Eye (tissue), 1 donor: ENCODE results near the gene SOX6.
"Not testable (repeated sequence)": the region's sequence is repeated elsewhere in the genome, so short reads cannot be mapped to it uniquely, and the experiment has no call there.

ENCODE experiments used
- DNase-seq: peaks from one replicate; pipeline ENCODE4 v3.0.0-alpha.2; 2015

SOX6 gene

GRCh38 chr11:16141162-16141561, 215.2 kb downstream of the SOX6 start:
- DNase-seq: not testable (repeated sequence)

GRCh38 chr11:16136792-16137390, 219.5 kb downstream of the SOX6 start:
- DNase-seq: no peak

- no peak for DNase-seq
These were observed 222.5 kb downstream of the SOX6 start for GRCh38 chr11:16133867-16134266.

GRCh38 chr11:16127732-16128131, 228.6 kb downstream of the SOX6 start:
- no peak for DNase-seq

- DNase-seq: peak; percentile 37
These were observed 230.0 kb downstream of the SOX6 start for GRCh38 chr11:16126362-16126761.

- DNase-seq: no peak
These were observed 230.6 kb downstream of the SOX6 start for GRCh38 chr11:16125796-16126195.

GRCh38 chr11:16124390-16124789, 232.0 kb downstream of the SOX6 start:
- no peak for DNase-seq

- DNase-seq: no peak
These were observed 234.5 kb downstream of the SOX6 start for GRCh38 chr11:16121853-16122252.

- no peak for DNase-seq
These were observed 236.3 kb downstream of the SOX6 start for GRCh38 chr11:16120008-16120407.

- peak; percentile 63 for DNase-seq
These were observed 238.2 kb downstream of the SOX6 start for GRCh38 chr11:16117989-16118756.

GRCh38 chr11:16114978-16115871, 241.1 kb downstream of the SOX6 start:
- DNase-seq: no peak

GRCh38 chr11:16114431-16114830, 241.9 kb downstream of the SOX6 start:
- DNase-seq: no peak

- DNase-seq: peak; percentile 73
These were observed 244.7 kb downstream of the SOX6 start for GRCh38 chr11:16111690-16112089.

GRCh38 chr11:16110886-16111285, 245.5 kb downstream of the SOX6 start:
- DNase-seq: no peak

- DNase-seq: no peak
These were observed 256.9 kb downstream of the SOX6 start for GRCh38 chr11:16099343-16099900.

GRCh38 chr11:16098526-16099205, 257.7 kb downstream of the SOX6 start:
- DNase-seq: no peak

- no peak for DNase-seq
These were observed 258.8 kb downstream of the SOX6 start for GRCh38 chr11:16097543-16097942.

- no peak for DNase-seq
These were observed 260.0 kb downstream of the SOX6 start for GRCh38 chr11:16096336-16096735.

- no peak for DNase-seq
These were observed 260.6 kb downstream of the SOX6 start for GRCh38 chr11:16095756-16096155.

- DNase-seq: no peak
These were observed 262.3 kb downstream of the SOX6 start for GRCh38 chr11:16093889-16094653.

- DNase-seq: no peak
These were observed 264.5 kb downstream of the SOX6 start for GRCh38 chr11:16091862-16092261.

- no peak for DNase-seq
These were observed 266.9 kb downstream of the SOX6 start for GRCh38 chr11:16089481-16089880.
